Measurements from ENCODE around the gene ABCB11.

Gene ABCB11

GRCh38 chr2:168929031-168929430 is 102.1 kb downstream of the ABCB11 start:
- DNase-seq (ENCODE audit: low read depth), result no peak
- H3K4me3 ChIP-seq (ENCODE audit: low read depth, low read length), result no peak overlapping the region
- no peak for TF ChIP-seq POLR2A (IDR thresholded peaks at IDR 0.05; ENCODE audit: extremely low read depth, insufficient read length)
- TF ChIP-seq, protein P1, sequence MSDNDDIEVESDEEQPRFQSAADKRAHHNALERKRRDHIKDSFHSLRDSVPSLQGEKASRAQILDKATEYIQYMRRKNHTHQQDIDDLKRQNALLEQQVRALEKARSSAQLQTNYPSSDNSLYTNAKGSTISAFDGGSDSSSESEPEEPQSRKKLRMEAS (IDR thresholded peaks at IDR 0.05; ENCODE audit: low read depth, low read length), result no peak
- no peak for TF ChIP-seq MYC (IDR thresholded peaks at IDR 0.05; ENCODE audit: low read depth, low read length)
- TF ChIP-seq, protein P2, sequence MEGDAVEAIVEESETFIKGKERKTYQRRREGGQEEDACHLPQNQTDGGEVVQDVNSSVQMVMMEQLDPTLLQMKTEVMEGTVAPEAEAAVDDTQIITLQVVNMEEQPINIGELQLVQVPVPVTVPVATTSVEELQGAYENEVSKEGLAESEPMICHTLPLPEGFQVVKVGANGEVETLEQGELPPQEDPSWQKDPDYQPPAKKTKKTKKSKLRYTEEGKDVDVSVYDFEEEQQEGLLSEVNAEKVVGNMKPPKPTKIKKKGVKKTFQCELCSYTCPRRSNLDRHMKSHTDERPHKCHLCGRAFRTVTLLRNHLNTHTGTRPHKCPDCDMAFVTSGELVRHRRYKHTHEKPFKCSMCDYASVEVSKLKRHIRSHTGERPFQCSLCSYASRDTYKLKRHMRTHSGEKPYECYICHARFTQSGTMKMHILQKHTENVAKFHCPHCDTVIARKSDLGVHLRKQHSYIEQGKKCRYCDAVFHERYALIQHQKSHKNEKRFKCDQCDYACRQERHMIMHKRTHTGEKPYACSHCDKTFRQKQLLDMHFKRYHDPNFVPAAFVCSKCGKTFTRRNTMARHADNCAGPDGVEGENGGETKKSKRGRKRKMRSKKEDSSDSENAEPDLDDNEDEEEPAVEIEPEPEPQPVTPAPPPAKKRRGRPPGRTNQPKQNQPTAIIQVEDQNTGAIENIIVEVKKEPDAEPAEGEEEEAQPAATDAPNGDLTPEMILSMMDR (IDR thresholded peaks at IDR 0.05; ENCODE audit: low read depth, low read length), result no peak

- no peak for TF ChIP-seq MYC (IDR thresholded peaks at IDR 0.05; ENCODE audit: low read depth, low read length)
- no peak for TF ChIP-seq POLR2A (IDR thresholded peaks at IDR 0.05; ENCODE audit: extremely low read depth, insufficient read length)
- TF ChIP-seq, protein P1 (IDR thresholded peaks at IDR 0.05; ENCODE audit: low read depth, low read length), result no peak
- TF ChIP-seq, protein P2 (IDR thresholded peaks at IDR 0.05; ENCODE audit: low read depth, low read length), result no peak
- H3K4me3 ChIP-seq (ENCODE audit: low read depth, low read length), result no peak overlapping the region
- DNase-seq (ENCODE audit: low read depth), result no peak
Measured at GRCh38 chr2:168928113-168928831, 102.9 kb downstream of the ABCB11 start.

- no peak overlapping the region for H3K4me3 ChIP-seq (ENCODE audit: low read depth, low read length)
- DNase-seq (ENCODE audit: low read depth), result no peak
- TF ChIP-seq, protein P2 (IDR thresholded peaks at IDR 0.05; ENCODE audit: low read depth, low read length), result no peak
- TF ChIP-seq, protein P1 (IDR thresholded peaks at IDR 0.05; ENCODE audit: low read depth, low read length), result no peak
- no peak for TF ChIP-seq MYC (IDR thresholded peaks at IDR 0.05; ENCODE audit: low read depth, low read length)
- TF ChIP-seq POLR2A (IDR thresholded peaks at IDR 0.05; ENCODE audit: extremely low read depth, insufficient read length), result no peak
Measured at GRCh38 chr2:168926621-168927386, 104.3 kb downstream of the ABCB11 start.

DNA sequence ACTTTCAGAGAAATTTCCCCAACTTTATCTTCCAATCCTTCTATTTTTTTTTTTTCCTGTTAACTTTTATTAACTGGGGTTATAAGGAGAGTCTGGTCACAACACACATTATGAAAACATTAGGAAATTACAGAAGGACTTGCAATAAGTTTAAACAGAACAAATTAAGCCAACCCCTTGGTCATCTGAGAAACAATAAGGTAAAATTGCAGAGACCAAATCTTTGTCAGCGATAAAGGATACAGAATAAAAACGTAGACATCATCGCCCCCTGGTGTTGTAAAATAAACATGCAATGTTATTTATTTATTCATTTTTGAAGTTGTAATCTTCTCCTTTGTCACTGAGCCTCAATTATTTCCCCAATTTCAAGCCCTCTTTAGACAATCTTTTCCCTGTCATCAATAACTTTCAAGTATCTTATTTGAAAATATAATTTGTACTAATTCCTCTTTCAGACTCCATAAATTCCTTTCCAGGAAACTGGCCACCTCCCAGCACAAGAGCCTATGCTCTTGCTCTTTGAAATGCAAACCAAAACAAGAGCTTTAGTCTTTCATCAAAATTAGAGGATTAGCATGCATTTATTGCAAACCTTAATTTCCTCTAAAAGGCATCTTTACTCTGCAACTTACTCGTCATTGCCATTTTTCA is 110.5 kb downstream of the ABCB11 start:
- TF ChIP-seq MYC (IDR thresholded peaks at IDR 0.05; ENCODE audit: low read depth, low read length), result no peak
- TF ChIP-seq, protein P2 (IDR thresholded peaks at IDR 0.05; ENCODE audit: low read depth, low read length), result peak; percentile 24
- peak; percentile 59 for DNase-seq (ENCODE audit: low read depth)
- H3K4me3 ChIP-seq (ENCODE audit: low read depth, low read length), result no peak overlapping the region

DNA sequence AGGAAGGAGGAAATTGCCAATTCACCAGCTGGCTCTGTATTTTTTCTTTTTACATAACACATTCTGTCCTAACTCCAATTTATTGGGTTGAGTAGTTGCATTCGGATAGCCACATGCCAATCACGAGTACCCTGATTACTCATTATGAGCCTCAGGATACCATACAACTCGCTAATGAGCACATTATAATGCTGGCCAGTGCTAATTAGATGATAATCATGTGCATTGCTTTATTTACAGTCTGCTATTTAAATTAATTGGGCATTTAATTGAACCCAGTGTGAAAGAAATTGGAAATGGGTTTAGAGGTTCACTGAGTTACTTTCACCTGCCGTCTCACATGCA is 114.8 kb downstream of the ABCB11 start:
- no peak overlapping the region for H3K4me3 ChIP-seq (ENCODE audit: low read depth, low read length)
- no peak for DNase-seq (ENCODE audit: low read depth)
- no peak for TF ChIP-seq MYC (IDR thresholded peaks at IDR 0.05; ENCODE audit: low read depth, low read length)
- TF ChIP-seq, protein P1 (IDR thresholded peaks at IDR 0.05; ENCODE audit: low read depth, low read length), result no peak
- TF ChIP-seq, protein P2 (IDR thresholded peaks at IDR 0.05; ENCODE audit: low read depth, low read length), result no peak
- TF ChIP-seq POLR2A (IDR thresholded peaks at IDR 0.05; ENCODE audit: extremely low read depth, insufficient read length), result no peak
